ENCODE data around the gene PER3. TPM values are rescaled to one million over a fixed set of nuclear protein-coding genes. Genes with fewer than 3 reads are reported as not detected.

PER3 gene
- total and polyA plus RNA-seq, 2 of the 8 experiments (the other 6 are each of a cell fraction or from before 2014, with no cell fraction given) = 8.3 to 9.3 TPM

DNA sequence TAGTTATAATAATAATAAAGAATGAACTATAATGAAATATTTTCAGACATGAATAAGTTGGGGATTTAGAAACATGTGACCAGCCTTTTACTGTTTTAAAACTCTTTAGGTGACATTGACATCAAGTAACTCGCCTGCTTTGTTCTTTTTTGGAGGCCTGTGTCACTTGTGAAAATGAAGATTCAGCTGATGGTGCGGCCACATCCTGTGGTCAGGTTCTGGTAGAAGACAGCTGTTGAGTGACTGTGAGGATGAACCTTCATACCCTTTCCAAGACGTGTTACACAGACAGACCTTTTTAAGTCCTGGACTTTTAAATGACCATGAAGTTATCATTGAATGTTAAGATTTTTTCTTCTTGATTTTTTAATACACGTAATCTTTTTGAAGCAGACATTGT, 58.4 kb downstream of the PER3 start:
- no peak overlapping the region for H4K8ac ChIP-seq (ENCODE audit: extremely low read depth, insufficient read depth, low read length)
- no peak overlapping the region for H2BK5ac ChIP-seq (ENCODE audit: low read depth, low read length)
- H3K14ac ChIP-seq (ENCODE audit: insufficient read length) = no peak overlapping the region
- no peaks in the 10 kb centered on the region for H4K20me1 ChIP-seq (replicated peaks in 1 of 2; ENCODE audit: control insufficient read depth in 1 of 2, insufficient read depth in 2 of 2, low read length in 2 of 2)
- no peak overlapping the region for H3K4me3 ChIP-seq (ENCODE audit: extremely low read depth in 1 of 4, insufficient read depth in 2 of 4, low read depth in 3 of 4, low read length in 4 of 4)
- H4K5ac ChIP-seq (ENCODE audit: insufficient read length, low read depth, low read length) = no peak overlapping the region
- DNase-seq (ENCODE audit: low read depth in 1 of 2, low spot score in 2 of 2) (no peak), FAIRE-seq (no peak)
- no peaks in the 10 kb centered on the region for H3K79me1 ChIP-seq (ENCODE audit: low read depth, low read length)
- POLR2A ChIA-PET (ENCODE audit: partially characterized antibody) = no interaction called here
- no peaks in the 10 kb centered on the region for H3K23me2 ChIP-seq (ENCODE audit: low read depth, low read length)
- CTCF ChIA-PET (ENCODE audit: partially characterized antibody) = interaction anchor here (1.3 to 1.4 kb wide), 2 partner anchors 34 to 125 kb away, joined by 3 to 6 read pairs; no protein-coding TSS in a partner anchor
- H2BK15ac ChIP-seq (ENCODE audit: low read length) = no peak overlapping the region
- no peak overlapping the region for H2BK12ac ChIP-seq (ENCODE audit: low read depth, low read length)
- no peak overlapping the region for H3K18ac ChIP-seq (ENCODE audit: extremely low read depth, low read length)
- H3K23ac ChIP-seq (ENCODE audit: insufficient read length) = no peak overlapping the region
- H3K36me3 ChIP-seq (ENCODE audit: control insufficient read depth in 2 of 4, insufficient read depth in 4 of 4, low read length in 3 of 4) = peaks cover 0 to 22% (median 9%) of the 10 kb centered on the region in 4 experiments; a peak in 5 of 8 replicates
- 84% methylated on average over 4 of the region's 4 CpGs; no CpG with 5 or more reads in 1 of the 2 experiments for WGBS, 2 experiments (ENCODE audit: extremely low coverage in 1 of 2, insufficient coverage in 1 of 2, insufficient read length in 1 of 2, insufficient replicate concordance in 2 of 2, low coverage in 1 of 2, low lambda C conversion rate in 2 of 2, missing lambda C conversion rate in 1 of 2)
- H2AK5ac ChIP-seq (ENCODE audit: low read depth, low read length) = no peak overlapping the region
- no peak overlapping the region for H3K56ac ChIP-seq (replicated peaks; ENCODE audit: insufficient read length, low read depth, low read length)
- H3K27ac ChIP-seq (ENCODE audit: low read depth, low read length) = no peak overlapping the region
- no peak overlapping the region for H4K91ac ChIP-seq (replicated peaks; ENCODE audit: insufficient read length, low read length)
- H3K9me3 ChIP-seq (ENCODE audit: insufficient read depth in 2 of 2, low read depth in 1 of 2, low read length in 1 of 2) = peaks cover 4% of the 10 kb centered on the region in 2 experiments; a peak in 3 of 4 replicates
- no peak overlapping the region for H3K4ac ChIP-seq (replicated peaks; ENCODE audit: insufficient read length, low read depth, low read length)
- H3K4me1 ChIP-seq (replicated peaks in 1 of 4; ENCODE audit: control insufficient read depth in 3 of 4, insufficient read depth in 4 of 4, low read length in 3 of 4) = no peaks in the 10 kb centered on the region
- H2AFZ ChIP-seq (ENCODE audit: low read length) = no peak overlapping the region
- H3K9ac ChIP-seq (replicated peaks in 1 of 4; ENCODE audit: extremely low read depth in 1 of 4, low read depth in 3 of 4, low read length in 3 of 4) = no peak overlapping the region
- no peaks in the 10 kb centered on the region for H3K79me2 ChIP-seq (ENCODE audit: control insufficient read depth in 1 of 2, insufficient read depth in 2 of 2, low read length in 2 of 2)
- no peak overlapping the region for H2BK20ac ChIP-seq (ENCODE audit: low read length)
- no peak overlapping the region for H3K4me2 ChIP-seq (ENCODE audit: insufficient read depth in 1 of 2, low read depth in 2 of 2, low read length in 2 of 2)
- H2BK120ac ChIP-seq (replicated peaks; ENCODE audit: low read depth, low read length) = no peak overlapping the region
- H3K27me3 ChIP-seq (replicated peaks in 1 of 4; ENCODE audit: control insufficient read depth in 3 of 4, extremely low read depth in 1 of 4, insufficient read depth in 3 of 4, low read length in 3 of 4) = peaks cover 0 to 1% (median 0%) of the 10 kb centered on the region in 4 experiments; a peak in 1 of 7 replicates
- TF ChIP-seq JUN (IDR thresholded peaks at IDR 0.05; ENCODE audit: low read depth, low read length) (no peak), SUZ12 (IDR thresholded peaks at IDR 0.05; ENCODE audit: low read length) (no peak), SP2 (IDR thresholded peaks at IDR 0.05; ENCODE audit: low read length) (no peak), TEAD4 (IDR thresholded peaks at IDR 0.05; ENCODE audit: low read depth, low read length) (no peak), CEBPB (IDR thresholded peaks at IDR 0.05; ENCODE audit: low read depth, low read length) (no peak), PHF8 (conservative IDR thresholded peaks at IDR 0.05; ENCODE audit: low read depth, low read length) (no peak), YY1 (IDR thresholded peaks at IDR 0.05; ENCODE audit: low read depth, low read length) (no peak), RXRA (IDR thresholded peaks at IDR 0.05; ENCODE audit: insufficient read depth, low read depth, low read length) (no peak), SIRT6 (IDR thresholded peaks at IDR 0.05; ENCODE audit: low read length) (no peak), EZH2 (IDR thresholded peaks at IDR 0.05; ENCODE audit: low read depth, low read length, severe bottlenecking) (no peak), SP4 (IDR thresholded peaks at IDR 0.05; ENCODE audit: low read length) (no peak), MAFK (IDR thresholded peaks at IDR 0.05; ENCODE audit: low read depth, low read length) (no peak), POU5F1 (IDR thresholded peaks at IDR 0.05; ENCODE audit: low read depth, low read length) (no peak), SP1 (IDR thresholded peaks at IDR 0.05; ENCODE audit: low read depth, low read length) (no peak)
- TF ChIP-seq, protein P1, sequence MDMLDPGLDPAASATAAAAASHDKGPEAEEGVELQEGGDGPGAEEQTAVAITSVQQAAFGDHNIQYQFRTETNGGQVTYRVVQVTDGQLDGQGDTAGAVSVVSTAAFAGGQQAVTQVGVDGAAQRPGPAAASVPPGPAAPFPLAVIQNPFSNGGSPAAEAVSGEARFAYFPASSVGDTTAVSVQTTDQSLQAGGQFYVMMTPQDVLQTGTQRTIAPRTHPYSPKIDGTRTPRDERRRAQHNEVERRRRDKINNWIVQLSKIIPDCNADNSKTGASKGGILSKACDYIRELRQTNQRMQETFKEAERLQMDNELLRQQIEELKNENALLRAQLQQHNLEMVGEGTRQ (IDR thresholded peaks at IDR 0.05; ENCODE audit: low read length) = no peak

All from H1 (cell line).